Measurements from ENCODE around the gene ZYG11A. TPM values are rescaled to one million over a fixed set of nuclear protein-coding genes. Genes with fewer than 3 reads are reported as not detected.
A peak's percentile ranks its signal among the peaks of the same experiment; 100 is the strongest.

The ZYG11A gene
- total and polyA plus RNA-seq, 2 of the 13 experiments (the other 11 are each of a cell fraction or from before 2014, with no cell fraction given), result not detected

DNA sequence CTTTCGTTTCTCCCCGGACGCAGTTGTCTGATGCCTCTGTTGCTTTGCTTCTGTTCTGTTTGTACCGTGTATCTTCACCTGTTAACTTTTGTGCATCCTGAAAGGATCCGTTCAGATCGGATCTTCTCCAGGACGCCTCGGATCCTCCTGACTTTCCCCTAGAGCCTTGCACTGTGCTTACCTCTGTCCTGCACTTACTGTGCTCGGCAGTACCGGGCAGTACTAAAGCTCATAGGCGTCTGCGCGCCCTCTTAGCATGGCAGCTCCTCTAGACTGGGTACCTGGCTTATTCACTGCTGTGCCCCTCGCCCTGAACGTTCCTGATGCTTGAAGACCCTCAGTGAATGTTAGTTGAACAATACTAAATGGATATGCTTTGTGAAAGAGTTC is 85.5 kb downstream of the ZYG11A start:
- peak overlapping the region; percentile 99 for H3K4me2 ChIP-seq (ENCODE audit: low read depth, low read length)
- H4K20me1 ChIP-seq (ENCODE audit: insufficient read depth, low read length), result no peaks in the 10 kb centered on the region
- peak overlapping the region; percentile 86 to 95 (median 92) for H3K4me3 ChIP-seq (replicated peaks in 1 of 3; ENCODE audit: insufficient read depth in 1 of 3, low read depth in 2 of 3, low read length in 3 of 3)
- intact Hi-C loops (cut with micrococcal nuclease; ENCODE audit: unreplicated experiment) (loop anchor here (10.0 kb wide), 1 partner anchor 223 kb away; no protein-coding TSS in a partner anchor), in situ Hi-C loops (cut with HindIII; ENCODE audit: extremely low pct_ligation_motif_present, low pct_unique_long_range_greater_than_20kb) (no loop called here)
- H3K4me1 ChIP-seq (ENCODE audit: insufficient read depth, low read length), result peaks cover 54% of the 10 kb centered on the region
- peaks cover 12% of the 10 kb centered on the region for H3K79me2 ChIP-seq (ENCODE audit: insufficient read depth, low read length)
- no TSS peak for BruUV-seq (replicated peaks)
- H2AFZ ChIP-seq (ENCODE audit: low read length), result no peak overlapping the region
- ATAC-seq (peak; percentile 55), DNase-seq (ENCODE audit: low spot score) (no peak), FAIRE-seq (no peak)
- CTCF ChIA-PET (ENCODE audit: low intra/inter-chr PET ratio, low total read pairs), result no interaction called here
- no peaks in the 10 kb centered on the region for H3K9me3 ChIP-seq (ENCODE audit: low read length)
- peak overlapping the region; percentile 79 for H3K27ac ChIP-seq (ENCODE audit: extremely low read length, insufficient read depth, low read length)
- no peaks in the 10 kb centered on the region for H3K27me3 ChIP-seq (ENCODE audit: control insufficient read depth in 1 of 2, insufficient read depth in 2 of 2, low read length in 2 of 2)
- peak overlapping the region; percentile 85 for H3K9ac ChIP-seq (ENCODE audit: insufficient read depth, low read depth, low read length)
- no peaks in the 10 kb centered on the region for H3K36me3 ChIP-seq (replicated peaks in 1 of 2; ENCODE audit: control insufficient read depth in 1 of 2, insufficient read depth in 2 of 2, low read length in 2 of 2)
- 15% methylated on average over 15 of the region's 15 CpGs for WGBS (ENCODE audit: low lambda C conversion rate)
- POLR2A ChIA-PET, result interaction anchor here (1.2 to 2.3 kb wide), 4 partner anchors 17 to 239 kb away, joined by 4 to 7 read pairs (median 5); partner anchors contain the start of gene ZYG11B
- TF ChIP-seq FOXO1 (CRISPR knock-in tag; IDR thresholded peaks at IDR 0.05), result no peak
- TF ChIP-seq, protein P1, sequence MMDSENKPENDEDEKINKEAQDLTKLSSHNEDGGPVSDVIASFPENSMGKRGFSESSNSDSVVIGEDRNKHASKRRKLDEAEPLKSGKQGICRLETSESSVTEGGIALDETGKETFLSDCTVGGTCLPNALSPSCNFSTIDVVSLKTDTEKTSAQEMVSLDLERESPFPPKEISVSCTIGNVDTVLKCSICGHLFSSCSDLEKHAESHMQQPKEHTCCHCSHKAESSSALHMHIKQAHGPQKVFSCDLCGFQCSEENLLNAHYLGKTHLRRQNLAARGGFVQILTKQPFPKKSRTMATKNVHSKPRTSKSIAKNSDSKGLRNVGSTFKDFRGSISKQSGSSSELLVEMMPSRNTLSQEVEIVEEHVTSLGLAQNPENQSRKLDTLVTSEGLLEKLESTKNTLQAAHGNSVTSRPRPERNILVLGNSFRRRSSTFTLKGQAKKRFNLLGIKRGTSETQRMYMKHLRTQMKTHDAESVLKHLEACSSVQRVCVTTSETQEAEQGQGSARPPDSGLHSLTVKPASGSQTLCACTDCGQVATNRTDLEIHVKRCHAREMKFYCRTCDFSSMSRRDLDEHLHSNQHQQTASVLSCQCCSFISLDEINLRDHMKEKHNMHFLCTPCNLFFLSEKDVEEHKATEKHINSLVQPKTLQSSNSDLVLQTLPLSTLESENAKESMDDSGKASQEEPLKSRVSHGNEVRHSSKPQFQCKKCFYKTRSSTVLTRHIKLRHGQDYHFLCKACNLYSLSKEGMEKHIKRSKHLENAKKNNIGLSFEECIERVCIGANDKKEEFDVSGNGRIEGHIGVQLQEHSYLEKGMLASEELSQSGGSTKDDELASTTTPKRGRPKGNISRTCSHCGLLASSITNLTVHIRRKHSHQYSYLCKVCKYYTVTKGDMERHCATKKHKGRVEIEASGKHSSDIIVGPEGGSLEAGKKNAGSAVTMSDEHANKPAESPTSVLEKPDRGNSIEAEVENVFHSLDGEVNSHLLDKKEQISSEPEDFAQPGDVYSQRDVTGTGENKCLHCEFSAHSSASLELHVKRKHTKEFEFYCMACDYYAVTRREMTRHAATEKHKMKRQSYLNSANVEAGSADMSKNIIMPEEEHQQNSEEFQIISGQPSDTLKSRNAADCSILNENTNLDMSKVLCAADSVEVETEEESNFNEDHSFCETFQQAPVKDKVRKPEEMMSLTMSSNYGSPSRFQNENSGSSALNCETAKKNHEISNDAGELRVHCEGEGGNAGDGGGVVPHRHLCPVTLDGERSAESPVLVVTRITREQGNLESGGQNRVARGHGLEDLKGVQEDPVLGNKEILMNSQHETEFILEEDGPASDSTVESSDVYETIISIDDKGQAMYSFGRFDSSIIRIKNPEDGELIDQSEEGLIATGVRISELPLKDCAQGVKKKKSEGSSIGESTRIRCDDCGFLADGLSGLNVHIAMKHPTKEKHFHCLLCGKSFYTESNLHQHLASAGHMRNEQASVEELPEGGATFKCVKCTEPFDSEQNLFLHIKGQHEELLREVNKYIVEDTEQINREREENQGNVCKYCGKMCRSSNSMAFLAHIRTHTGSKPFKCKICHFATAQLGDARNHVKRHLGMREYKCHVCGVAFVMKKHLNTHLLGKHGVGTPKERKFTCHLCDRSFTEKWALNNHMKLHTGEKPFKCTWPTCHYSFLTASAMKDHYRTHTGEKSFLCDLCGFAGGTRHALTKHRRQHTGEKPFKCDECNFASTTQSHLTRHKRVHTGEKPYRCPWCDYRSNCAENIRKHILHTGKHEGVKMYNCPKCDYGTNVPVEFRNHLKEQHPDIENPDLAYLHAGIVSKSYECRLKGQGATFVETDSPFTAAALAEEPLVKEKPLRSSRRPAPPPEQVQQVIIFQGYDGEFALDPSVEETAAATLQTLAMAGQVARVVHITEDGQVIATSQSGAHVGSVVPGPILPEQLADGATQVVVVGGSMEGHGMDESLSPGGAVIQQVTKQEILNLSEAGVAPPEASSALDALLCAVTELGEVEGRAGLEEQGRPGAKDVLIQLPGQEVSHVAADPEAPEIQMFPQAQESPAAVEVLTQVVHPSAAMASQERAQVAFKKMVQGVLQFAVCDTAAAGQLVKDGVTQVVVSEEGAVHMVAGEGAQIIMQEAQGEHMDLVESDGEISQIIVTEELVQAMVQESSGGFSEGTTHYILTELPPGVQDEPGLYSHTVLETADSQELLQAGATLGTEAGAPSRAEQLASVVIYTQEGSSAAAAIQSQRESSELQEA (CRISPR knock-in tag; IDR thresholded peaks at IDR 0.05; ENCODE audit: not compliant biosample characterization), result no peak
- no peak for TF ChIP-seq ELF1 (CRISPR knock-in tag; IDR thresholded peaks at IDR 0.05)
- TF ChIP-seq KDM5B (CRISPR knock-in tag; IDR thresholded peaks at IDR 0.05; ENCODE audit: borderline replicate concordance), result no peak; the same call in 1 of the 2 replicates
- no peak for TF ChIP-seq ZNF317 (CRISPR knock-in tag; IDR thresholded peaks at IDR 0.05)
- TF ChIP-seq EHMT2 (IDR thresholded peaks at IDR 0.05; ENCODE audit: borderline replicate concordance, low read depth, low read length), result no peak
- TF ChIP-seq SRSF4 (IDR thresholded peaks at IDR 0.05; ENCODE audit: low read depth, low read length, poor library complexity, severe bottlenecking), result no peak
- TF ChIP-seq ZNF552 (CRISPR knock-in tag; IDR thresholded peaks at IDR 0.05; ENCODE audit: borderline replicate concordance), result no peak
- peak; percentile 68; the same call in 1 of the 2 replicates for TF ChIP-seq ZNF7 (CRISPR knock-in tag; IDR thresholded peaks at IDR 0.05)
- TF ChIP-seq, protein P2, sequence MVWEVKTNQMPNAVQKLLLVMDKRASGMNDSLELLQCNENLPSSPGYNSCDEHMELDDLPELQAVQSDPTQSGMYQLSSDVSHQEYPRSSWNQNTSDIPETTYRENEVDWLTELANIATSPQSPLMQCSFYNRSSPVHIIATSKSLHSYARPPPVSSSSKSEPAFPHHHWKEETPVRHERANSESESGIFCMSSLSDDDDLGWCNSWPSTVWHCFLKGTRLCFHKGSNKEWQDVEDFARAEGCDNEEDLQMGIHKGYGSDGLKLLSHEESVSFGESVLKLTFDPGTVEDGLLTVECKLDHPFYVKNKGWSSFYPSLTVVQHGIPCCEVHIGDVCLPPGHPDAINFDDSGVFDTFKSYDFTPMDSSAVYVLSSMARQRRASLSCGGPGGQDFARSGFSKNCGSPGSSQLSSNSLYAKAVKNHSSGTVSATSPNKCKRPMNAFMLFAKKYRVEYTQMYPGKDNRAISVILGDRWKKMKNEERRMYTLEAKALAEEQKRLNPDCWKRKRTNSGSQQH (CRISPR knock-in tag; IDR thresholded peaks at IDR 0.05; ENCODE audit: low read depth), result 0 out of 2 replicates have a peak, but pooled peaks have one; percentile 13
- TF ChIP-seq KDM4B (CRISPR knock-in tag; IDR thresholded peaks at IDR 0.05), result no peak
- TF ChIP-seq CREM (IDR thresholded peaks at IDR 0.05), result no peak
- TF ChIP-seq CREM (CRISPR knock-in tag; IDR thresholded peaks at IDR 0.05), result no peak
- no peak for TF ChIP-seq MAZ (IDR thresholded peaks at IDR 0.05; ENCODE audit: borderline replicate concordance, low read depth, low read length)
- no peak for TF ChIP-seq MAZ (CRISPR knock-in tag; IDR thresholded peaks at IDR 0.05; ENCODE audit: low read depth)
- TF ChIP-seq, protein P3, sequence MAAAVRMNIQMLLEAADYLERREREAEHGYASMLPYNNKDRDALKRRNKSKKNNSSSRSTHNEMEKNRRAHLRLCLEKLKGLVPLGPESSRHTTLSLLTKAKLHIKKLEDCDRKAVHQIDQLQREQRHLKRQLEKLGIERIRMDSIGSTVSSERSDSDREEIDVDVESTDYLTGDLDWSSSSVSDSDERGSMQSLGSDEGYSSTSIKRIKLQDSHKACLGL (CRISPR knock-in tag; IDR thresholded peaks at IDR 0.05), result 0 out of 2 replicates have a peak, but pooled peaks have one; percentile 11
- no peak for TF ChIP-seq RFX1 (IDR thresholded peaks at IDR 0.05)

All from HepG2 (cell line).